ENCODE results near the gene MVK.

GRCh38 chr12:109554761-109555160, 18.8 kb upstream of the MVK start:
- TF ChIP-seq EZH2phosphoT487 (conservative IDR thresholded peaks at IDR 0.05; ENCODE audit: low read length) (no peak), CTCF (IDR thresholded peaks at IDR 0.05; ENCODE audit: insufficient read depth, low read length, poor library complexity, severe bottlenecking) (no peak)
